GM21576 (cell line): Measurements from ENCODE around the gene MAP7D1.
"Not testable (repeated sequence)": the region's sequence is repeated elsewhere in the genome, so short reads cannot be mapped to it uniquely, and the experiment has no call there.

Experiments
- ATAC-seq: cut with Tn5 transposase; IDR thresholded peaks from one replicate; pipeline ENCODE4 v1.9.1; 2021; ENCODE audit warnings: mild to moderate bottlenecking, moderate library complexity; ENCODE audit not compliant: unreplicated experiment

The MAP7D1 gene

DNA sequence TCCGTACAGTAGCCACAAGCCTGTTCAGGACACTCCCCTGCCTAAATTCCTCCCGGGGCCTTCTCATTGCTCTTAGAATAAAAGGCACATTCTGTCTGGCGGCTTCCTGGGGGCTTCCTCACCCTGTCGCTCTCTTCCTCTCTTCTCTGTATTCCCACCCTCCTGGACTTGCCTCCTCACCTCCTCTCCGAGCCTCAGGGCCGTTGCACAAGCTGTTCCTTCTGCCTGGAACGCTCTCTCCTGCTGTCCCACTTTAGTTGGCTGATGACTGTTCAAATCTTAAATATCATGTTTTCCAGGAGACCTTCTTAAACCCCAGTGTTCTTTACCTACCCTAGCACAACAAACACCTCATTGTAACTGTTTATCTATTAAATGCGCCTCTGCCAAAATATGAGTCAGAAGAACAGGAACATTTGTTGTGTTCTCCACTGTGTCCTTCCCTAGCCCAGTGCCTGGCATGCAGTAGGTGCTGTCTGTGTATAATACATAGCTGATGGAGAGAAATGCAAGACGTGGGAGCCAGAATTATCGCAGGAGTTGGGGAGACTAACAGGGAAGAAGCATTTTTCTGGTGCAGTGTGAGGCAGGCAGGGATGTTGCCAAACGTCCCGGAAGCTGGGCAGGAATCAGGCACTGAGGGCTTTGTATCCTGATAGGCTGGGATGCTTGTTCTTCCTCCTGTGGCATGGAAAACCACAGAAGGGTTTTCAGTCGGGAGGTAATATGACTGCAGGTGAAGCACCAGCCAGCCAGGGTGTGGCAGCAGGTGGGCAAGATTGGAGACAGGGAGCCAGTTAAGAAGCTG, 44.2 kb downstream of the MAP7D1 start:
- no peak for ATAC-seq

DNA sequence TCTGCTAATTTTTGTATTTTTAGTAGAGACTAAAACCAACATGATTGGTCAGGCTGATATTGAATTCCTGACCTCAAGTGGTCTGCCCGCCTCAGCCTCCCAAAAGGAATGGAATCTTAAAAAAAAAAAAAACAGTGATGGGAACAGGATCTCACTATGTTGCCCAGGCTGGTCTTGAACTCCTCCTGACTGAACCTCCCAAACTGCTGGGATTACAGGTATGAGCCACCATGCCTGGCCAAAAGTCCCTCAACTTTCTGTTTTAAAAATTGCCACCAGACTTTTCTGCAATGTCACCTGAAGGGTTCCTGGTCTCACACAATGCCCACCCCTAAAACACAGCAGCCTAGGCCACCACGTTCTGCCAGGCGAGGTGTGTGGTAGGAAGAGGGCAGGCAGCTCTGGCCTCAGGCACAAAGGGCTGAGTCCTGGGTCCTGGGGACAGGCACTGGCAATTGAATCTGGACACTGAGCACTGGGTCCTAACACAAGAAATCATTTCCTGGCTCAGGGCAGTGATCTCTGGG, 47.1 kb downstream of the MAP7D1 start:
- ATAC-seq: no peak

DNA sequence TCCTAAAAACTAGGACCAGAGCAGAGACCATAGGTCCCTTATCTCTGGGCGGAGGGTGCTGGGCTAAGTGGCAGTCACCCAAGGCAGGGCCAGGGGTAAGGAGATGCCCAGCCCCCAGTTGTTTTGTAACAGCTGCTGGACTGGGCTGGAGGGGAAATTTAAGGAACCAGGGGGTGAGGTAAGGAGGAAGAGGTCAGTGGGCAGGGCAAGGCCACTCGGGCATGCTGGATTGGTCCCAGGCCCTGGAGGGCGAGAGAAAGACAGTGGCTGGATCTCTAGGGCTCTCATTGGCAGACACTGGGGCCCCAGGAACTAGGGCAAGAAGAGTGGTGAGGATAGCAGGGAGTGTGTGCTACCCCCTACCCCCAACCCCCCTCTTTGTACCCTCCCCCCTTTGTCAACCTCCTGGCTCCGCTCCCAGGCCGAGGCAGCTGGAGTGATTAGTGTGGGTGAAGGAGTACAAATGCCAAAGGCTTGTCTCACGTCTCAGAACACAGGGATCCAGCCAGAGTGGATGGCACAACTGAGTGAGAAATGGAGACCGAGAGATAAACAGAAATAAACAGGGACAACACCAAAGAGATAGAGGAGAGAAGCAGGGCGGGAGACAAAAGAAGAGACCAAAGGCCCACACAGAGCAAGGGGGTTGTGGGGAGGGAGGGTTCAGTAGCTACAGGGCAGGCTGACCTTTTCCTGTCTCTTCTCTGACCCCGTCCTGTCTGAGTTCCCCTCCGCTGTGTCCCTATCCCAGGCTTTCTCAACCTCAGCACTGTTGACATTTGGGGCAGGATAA, 47.8 kb downstream of the MAP7D1 start:
- no peak for ATAC-seq

DNA sequence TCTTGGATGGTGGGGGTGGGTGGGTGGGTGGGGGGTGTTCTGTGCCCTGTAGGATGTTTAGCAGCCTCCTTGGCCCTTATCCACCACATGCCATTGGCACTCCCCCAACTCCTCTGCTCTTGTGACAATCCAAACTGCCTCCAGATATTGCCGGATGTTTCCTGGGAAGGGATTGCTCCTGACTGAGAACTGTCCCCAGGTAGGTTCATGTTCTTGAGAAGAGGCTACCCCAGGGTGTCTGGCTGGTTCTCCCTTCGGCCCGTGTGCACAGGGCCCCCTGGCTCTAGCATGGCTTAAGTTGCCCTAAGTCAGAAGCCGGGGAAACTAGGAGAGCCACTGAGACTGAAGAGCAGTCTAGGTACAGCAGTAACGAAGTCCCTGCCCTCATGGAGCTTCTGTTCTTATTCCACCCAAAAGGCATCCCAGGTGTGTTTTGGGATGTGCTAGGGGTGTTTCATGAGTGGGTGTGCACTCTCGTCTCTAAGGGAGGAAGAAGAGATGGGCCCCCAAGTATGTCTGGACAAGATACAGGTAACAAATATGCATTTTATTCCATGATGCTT, 48.5 kb downstream of the MAP7D1 start:
- ATAC-seq: no peak

DNA sequence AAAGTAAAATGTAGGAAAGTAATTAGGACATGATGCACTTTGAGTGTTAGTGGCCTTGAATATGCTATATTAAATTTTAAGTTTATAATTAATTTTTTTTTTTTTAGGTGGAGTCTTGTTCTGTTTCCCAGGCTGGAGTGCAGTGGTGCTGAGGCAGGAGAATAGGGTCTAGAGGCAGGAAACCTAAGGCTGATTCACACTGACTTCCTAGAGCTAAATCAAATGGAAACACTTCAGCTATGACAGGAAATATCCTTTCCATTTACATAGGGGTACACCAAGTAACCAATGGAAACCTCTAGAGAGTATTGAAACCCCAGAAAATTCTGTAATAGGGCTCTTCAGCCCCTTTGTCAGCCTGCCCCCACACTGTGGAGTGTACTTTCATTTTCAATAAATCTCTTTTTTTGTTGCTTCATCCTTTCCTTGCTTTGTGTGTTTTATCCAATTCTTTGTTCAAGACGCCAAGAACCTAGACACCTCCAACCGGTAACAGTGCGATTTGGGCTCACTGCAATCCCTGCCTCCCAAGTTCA, 50.4 kb downstream of the MAP7D1 start:
- no peak for ATAC-seq

DNA sequence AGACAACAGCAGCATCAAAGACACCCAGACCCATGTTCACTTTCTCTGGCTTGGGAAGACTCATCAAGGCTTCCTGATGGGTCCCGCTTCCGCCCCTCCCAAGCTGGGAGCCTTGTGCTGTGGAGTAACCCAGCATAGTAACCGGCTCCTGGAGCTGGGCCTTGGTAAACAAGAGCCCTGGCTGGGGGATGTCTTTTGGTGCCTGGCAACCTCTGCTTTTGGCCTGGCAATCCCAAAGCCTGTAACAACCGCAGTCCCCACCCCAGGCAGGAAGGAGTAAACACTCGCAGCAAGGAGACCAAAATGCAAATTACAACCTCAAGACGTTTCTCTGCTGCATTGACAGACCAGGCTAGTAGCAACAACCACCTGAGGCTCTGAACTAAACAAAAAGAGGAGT, 51.4 kb downstream of the MAP7D1 start:
- ATAC-seq: no peak

DNA sequence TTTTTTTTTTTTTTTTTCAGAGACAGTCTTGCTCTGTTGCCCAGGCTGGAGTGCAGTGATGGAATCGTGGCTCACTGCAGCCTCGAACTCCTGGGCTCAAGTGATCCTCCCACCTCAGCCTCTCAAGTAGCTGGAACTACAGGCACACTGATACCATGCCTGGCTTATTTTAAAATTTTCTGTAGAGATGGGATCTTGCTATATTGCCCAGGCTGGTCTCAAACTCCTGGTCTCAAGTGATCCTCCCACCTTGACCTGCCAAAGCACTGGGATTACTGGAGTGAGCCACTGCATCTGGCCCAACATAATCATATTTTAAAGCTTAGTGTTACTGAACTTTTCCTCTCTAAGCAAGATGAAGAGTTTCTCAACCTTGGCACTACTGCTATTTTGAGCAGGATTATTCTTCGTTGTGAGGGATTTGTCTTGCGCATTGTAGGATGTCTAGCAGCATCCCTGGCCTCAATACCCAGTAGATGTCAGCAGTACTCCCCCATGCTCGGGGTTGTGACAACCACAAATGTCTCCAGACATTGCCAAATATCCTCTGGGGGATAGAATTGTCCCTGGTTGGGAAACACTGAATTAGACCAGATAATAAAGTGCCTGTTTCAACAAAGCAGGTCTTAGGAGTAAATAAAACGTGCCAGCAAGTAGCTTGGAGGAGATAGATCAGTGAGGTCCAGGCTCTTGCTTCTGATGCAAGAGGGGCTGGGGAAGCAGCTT, 53.2 kb downstream of the MAP7D1 start:
- no peak for ATAC-seq

DNA sequence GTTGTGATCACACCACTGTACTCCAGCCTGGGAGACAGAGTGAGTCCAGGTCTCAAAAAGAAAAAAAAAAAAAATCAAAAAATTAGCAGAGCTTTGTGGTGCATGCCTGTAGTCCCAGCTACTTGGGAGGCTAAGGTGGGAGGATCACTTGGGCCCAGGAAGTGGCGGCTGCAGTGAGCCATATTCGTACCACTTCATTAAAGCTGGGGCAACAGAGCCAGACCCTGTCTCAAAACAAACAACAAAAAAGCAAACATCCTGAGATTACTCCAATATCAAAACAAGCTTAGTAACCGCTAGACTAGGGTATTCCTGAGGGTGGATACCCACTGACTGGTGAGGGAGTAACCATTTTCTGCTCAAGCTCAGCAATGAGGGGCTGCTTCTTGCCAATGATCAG, 55.3 kb downstream of the MAP7D1 start:
- no peak for ATAC-seq

DNA sequence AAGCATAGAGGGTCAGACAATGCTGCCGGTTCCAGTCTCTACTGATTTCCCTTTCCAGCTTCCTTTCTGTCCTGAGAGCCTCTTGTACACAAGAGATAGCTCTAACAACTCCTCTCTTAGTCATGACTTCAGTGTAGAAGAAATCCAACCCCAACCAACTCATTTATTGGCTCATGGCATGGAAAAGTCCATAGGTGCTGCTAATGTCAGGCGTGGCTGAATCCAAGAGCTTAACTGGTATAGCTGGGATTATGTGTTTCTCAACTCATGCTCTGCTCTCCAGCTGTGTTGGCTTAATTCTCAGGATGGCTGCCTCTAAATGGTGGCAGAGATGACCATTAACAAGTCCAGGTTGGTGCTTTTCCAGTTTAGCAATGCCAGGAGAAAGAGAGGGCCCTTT, 55.9 kb downstream of the MAP7D1 start:
- ATAC-seq: no peak

DNA sequence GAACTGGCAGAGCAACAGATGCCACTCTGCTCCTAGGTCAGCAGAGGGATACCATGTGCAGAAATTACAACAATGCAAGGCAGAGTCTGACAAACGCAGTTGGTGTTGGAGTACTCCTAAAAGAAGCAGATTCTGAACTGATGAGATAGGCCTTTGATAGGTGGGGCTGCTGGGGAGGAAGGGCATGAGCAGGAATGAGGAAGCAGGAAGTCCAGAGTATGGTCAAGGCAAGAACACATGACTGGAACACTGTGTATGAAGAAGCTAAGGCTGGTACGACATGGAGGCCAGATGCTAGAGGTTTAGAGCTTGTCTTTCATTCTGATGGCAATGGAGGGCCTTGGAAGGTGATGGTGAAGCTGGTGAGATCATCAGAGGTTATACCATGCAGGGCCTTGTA, 56.8 kb downstream of the MAP7D1 start:
- no peak for ATAC-seq

DNA sequence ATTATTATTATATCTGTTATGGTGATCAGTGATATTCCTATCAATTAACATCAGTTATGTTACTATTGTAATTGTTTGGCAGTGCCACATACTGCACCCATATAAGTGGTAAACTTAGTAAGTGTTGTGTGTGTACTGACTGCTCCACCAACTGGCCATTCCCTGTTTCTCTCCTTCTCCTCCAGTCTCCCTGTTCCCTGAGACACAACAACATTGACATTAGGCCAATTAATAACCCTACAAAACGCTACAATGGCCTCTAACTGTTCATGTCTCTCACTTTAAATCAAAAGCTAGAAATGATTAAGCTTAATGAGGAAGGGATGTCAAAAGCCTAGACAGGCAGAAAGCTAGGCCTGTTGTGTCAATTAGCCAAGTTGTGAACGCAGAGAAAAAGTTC, 61.7 kb downstream of the MAP7D1 start:
- ATAC-seq: no peak

DNA sequence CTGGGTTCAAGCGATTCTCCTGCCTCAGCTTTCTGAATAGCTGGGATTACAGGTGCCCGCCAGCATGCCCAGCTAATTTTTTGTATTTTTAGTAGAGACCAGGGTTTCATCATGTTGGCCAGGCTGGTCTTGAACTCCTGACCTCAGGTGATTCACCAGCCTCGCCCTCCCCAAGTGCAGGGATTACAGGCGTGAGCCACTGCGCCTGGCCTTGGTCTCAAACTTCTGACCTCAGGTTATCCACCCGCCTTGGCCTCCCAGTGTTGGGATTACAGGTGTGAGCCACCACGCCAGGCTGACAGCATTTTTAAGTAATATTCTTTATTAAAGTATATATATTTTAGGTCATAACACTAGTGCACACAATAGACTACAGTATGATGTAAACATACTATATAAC, 65.9 kb downstream of the MAP7D1 start:
- ATAC-seq: not testable (repeated sequence)

DNA sequence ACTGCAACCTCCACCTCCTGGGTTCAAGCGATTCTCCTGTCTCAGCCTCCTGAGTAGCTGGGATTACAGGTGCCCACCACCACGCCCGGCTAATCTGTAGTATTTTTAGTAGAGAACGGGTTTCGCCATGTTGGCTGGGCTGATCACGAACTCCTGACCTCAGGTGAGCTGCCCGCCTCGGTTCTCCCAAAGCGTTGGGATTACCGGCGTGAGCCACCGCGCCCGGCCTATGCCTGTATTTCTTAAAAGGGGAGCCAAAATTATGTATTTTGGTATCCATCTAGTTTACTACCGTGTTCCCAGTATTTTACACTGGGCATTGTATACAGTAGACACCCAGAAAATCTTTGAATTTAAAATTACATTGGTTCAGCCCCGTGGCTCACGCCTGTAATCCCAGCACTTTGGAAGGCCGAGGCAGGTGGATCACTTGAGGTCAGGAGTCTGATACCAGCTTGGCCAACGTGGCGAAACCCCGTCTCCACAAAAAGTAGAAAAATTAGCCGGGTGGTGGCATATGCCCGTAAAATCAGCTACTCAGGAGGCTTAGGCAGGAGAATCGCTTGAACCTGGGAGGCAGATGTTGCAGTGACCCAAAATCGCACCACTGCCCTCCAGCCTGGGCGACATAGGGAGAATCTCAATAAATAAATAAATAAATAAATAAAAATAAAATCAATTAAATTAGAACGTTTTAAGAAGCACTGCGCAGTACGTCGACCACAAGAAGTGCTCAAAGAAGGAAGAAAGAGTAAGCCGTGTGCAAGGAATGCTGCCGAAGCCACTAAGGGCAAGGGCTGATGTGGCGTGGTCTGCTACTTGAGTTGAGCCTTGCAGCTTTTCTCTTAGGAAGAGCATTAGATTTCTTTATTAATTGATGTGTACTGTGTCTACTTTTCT, 66.8 kb downstream of the MAP7D1 start:
- ATAC-seq: no peak

DNA sequence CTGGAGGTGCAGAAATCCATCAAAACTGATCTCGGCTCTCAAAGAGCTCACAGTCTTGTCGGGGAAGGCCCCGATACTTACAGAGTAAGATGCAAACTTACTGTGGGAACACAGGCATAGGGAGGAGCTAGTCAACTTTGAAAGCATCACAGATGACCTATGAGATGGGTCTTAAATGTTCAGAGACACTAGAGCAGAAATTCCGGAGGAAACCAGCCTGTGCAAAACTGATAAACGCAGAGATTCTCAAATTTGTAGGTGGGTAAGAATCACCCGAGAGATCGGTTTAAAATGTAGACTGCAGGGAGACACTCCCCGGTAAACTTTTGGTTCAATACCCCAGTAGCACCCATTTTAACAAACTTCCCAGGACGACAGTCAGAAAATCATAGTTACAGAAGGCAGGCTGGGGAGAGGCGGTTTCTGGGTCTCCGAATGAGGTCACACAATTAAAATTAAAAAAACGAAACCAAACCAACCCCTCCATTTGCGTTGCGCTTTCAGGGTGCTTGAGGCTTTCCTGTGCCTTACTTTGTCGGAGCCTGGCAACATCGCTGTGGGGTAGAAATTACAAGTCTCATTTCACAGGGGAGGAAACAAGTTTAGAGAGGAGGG, 67.5 kb downstream of the MAP7D1 start:
- peak; percentile 23 for ATAC-seq

DNA sequence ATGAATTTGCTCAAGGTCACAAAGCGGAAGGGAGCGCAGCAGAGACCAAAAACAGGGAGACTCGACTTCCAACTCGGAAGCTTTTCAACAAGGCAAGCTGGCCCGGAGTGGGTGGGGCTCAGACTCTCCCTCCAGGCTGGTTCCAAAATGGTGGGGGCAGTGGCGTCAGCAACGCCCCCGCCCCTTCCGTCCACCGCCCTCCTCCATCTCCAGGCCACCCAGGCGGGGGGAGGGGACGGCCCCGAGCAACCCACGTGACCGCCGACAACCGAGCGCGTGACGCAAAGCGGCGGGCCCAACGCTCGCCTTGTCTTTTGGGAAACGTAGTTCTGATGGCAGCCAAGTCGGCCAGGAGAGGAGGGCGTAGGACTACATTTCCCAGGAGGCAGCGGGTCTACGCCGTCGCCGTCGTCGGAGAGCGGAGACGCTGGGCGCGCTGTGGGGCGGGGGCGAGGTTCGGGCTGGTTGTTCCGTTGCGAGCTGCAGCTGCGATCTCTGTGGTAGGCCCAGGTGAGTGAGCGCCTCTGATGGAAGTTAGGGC, 68.1 kb downstream of the MAP7D1 start, which contains the start of gene THRAP3:
TSS of gene THRAP3 (plus strand) at position 448 of the 541 bp plus-strand sequence. CDS start 58,121 bp downstream, outside the sequence.
- peak; percentile 86 for ATAC-seq

DNA sequence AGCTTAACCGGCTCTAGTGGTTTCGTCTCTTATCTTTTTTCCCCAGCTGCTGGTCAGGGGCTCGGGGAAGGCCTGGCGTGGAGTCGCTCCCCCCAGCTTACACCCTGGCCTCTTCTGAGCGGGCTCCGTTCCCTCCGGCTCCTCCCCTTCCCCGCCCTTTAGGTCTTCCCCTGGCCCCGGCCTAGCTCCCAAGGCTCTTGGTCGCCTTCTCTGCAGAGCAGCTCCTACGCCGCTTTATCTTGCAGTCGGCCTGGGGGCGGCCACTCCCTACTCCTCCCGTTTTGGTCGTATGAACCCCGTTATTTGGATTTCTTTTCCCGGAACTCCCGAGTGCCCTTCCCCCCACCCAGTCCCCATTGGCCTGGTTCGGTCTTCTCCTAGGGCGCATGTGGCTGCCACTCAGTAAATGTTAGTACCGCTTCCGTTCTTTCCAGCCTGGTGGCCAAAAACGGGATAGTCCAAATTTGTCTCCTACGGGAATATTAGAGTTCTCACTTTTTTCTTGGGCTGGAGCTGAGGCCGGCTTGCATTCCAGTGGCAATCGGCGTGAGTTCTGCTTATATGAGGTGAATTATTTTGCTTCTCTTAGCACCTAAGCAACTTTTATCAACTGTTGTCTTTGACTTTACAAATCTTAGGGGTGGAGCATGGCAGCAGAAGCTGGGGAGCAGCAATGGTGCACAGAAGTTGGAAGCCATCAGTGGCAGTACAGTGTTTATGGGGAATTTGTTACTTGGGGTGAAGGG, 68.8 kb downstream of the MAP7D1 start:
- ATAC-seq: peak; percentile 51

DNA sequence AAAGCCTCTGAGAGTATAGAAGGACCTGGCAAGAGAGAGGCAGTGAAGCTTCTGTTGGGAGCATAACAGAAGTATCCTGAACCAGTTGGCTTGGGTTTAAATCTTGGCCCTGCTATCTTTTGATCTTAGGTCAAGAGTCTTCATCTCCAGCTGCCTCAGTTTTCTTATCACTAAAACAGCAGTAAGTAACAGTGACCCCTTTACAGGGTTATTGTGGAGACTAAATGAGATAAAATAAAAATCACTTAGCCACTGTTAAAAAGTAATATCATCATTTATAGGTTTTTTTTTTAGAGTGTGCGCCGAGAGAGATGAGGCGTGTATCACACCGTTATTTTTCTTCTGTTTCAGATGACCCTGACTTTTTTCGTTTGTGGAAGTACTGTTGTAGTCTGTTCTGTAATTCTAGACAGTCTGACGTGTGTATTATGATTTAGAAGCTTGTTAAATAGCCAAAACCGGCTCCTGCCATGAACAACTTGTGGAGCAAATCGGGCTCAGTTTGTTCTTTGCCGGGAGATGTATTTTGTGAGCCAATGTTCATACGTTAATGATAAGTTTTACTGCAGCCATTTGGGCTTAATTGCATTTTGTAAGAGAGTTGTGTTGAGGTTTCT, 69.4 kb downstream of the MAP7D1 start:
- no peak for ATAC-seq

DNA sequence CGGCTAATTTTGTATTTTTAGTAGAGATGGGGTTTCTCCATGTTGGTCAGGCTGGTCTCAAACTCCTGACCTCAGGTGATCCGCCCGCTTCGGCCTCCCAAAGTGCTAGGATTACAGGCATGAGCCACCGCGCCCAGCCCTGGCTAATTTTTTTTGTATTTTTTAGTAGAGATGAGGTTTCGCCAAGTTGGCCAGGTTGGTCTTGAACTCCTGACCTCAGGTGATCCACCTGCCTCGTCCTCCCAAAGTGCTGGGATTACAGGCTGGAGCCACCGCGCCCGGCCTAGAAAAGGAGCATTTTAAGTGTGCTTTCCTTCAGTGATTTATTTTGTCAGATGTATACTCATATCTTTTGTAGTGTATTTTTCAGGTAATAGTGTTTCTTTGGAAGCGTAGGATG, 74.3 kb downstream of the MAP7D1 start:
- ATAC-seq: not testable (repeated sequence)
